ENCODE data around the gene GATAD2A.

GRCh38 chr19:19526581-19527370, 121.3 kb downstream of the GATAD2A start:
- TF ChIP-seq CTCF (IDR thresholded peaks at IDR 0.05; ENCODE audit: control extremely low read depth in 1 of 3, insufficient read depth in 1 of 3, low read depth in 1 of 3, low read length in 3 of 3) (no peak), EZH2 (IDR thresholded peaks at IDR 0.05; ENCODE audit: low read depth, low read length, severe bottlenecking) (no peak), JUN (IDR thresholded peaks at IDR 0.05; ENCODE audit: low read depth, low read length) (no peak), POLR2A (IDR thresholded peaks at IDR 0.05; ENCODE audit: control extremely low read depth in 1 of 2, low read depth in 2 of 2, low read length in 2 of 2) (no peak), SUZ12 (IDR thresholded peaks at IDR 0.05; ENCODE audit: low read length) (no peak), EP300 (IDR thresholded peaks at IDR 0.05; ENCODE audit: borderline replicate concordance in 1 of 2, low read depth in 2 of 2, low read length in 2 of 2) (no peak), POLR2AphosphoS5 (IDR thresholded peaks at IDR 0.05; ENCODE audit: low read depth, low read length) (no peak), MAX (IDR thresholded peaks at IDR 0.05) (no peak), RXRA (IDR thresholded peaks at IDR 0.05; ENCODE audit: insufficient read depth, low read depth, low read length) (no peak), RNF2 (IDR thresholded peaks at IDR 0.05; ENCODE audit: borderline replicate concordance, low read depth, low read length, missing control alignments, poor library complexity, severe bottlenecking) (no peak), ZNF274 (IDR thresholded peaks at IDR 0.05; ENCODE audit: borderline replicate concordance, extremely low read depth, low read length) (no peak), RAD21 (IDR thresholded peaks at IDR 0.05 in 1 of 2, conservative IDR thresholded peaks at IDR 0.05 in 1 of 2; ENCODE audit: low read depth in 2 of 2, low read length in 2 of 2) (no peak), SIN3A (conservative IDR thresholded peaks at IDR 0.05 in 1 of 2, IDR thresholded peaks at IDR 0.05 in 1 of 2; ENCODE audit: low read depth in 1 of 2, low read length in 2 of 2) (no peak), ATF3 (IDR thresholded peaks at IDR 0.05; ENCODE audit: insufficient read depth, low read depth, low read length) (no peak)

Measured in H1 (cell line).